ENCODE results near the gene PHEX.

PHEX gene

GRCh38 chrX:22032084-22032483, at the start of gene PHEX:
Gene PHEX (plus strand): TSS chrX:22032325. CDS start chrX:22033006, 681 bp downstream.
- DNase-seq: no peak

- peak; percentile 31 for DNase-seq
Measured at GRCh38 chrX:21985332-21985777, 46.8 kb upstream of the PHEX start.

GRCh38 chrX:21986596-21986995, 45.5 kb upstream of the PHEX start:
- DNase-seq: no peak

- DNase-seq: no peak
Measured at GRCh38 chrX:21989384-21989783, 42.7 kb upstream of the PHEX start.

- DNase-seq: no peak
Measured at GRCh38 chrX:21990832-21991231, 41.3 kb upstream of the PHEX start.

GRCh38 chrX:21991504-21991903, 40.6 kb upstream of the PHEX start:
- no peak for DNase-seq

- no peak for DNase-seq
Measured at GRCh38 chrX:21993265-21993664, 38.9 kb upstream of the PHEX start.

- no peak for DNase-seq
Measured at GRCh38 chrX:21996872-21997455, 35.2 kb upstream of the PHEX start.

- DNase-seq: no peak
Measured at GRCh38 chrX:21998037-21998436, 34.1 kb upstream of the PHEX start.

- no peak for DNase-seq
Measured at GRCh38 chrX:22004866-22005265, 27.3 kb upstream of the PHEX start.

GRCh38 chrX:22012051-22012450, 20.1 kb upstream of the PHEX start:
- DNase-seq: no peak

- no peak for DNase-seq
Measured at GRCh38 chrX:22012931-22013330, 19.2 kb upstream of the PHEX start.

GRCh38 chrX:22015139-22015750, 16.9 kb upstream of the PHEX start:
- DNase-seq: no peak

- DNase-seq: no peak
Measured at GRCh38 chrX:22021751-22022324, 10.3 kb upstream of the PHEX start.

GRCh38 chrX:22024577-22024976, 7.5 kb upstream of the PHEX start:
- no peak for DNase-seq

GRCh38 chrX:22025751-22026150, 6.4 kb upstream of the PHEX start:
- DNase-seq: no peak

- DNase-seq: no peak
Measured at GRCh38 chrX:22026731-22027130, 5.4 kb upstream of the PHEX start.

GRCh38 chrX:22032506-22032905, 381 bp downstream of the PHEX start:
- DNase-seq: no peak

- no peak for DNase-seq
Measured at GRCh38 chrX:22033818-22034217, 1.7 kb downstream of the PHEX start.

- DNase-seq: no peak
Measured at GRCh38 chrX:22035236-22035635, 3.1 kb downstream of the PHEX start.

GRCh38 chrX:22037225-22037624, 5.1 kb downstream of the PHEX start:
- no peak for DNase-seq

- no peak for DNase-seq
Measured at GRCh38 chrX:22037911-22038537, 5.9 kb downstream of the PHEX start.

GRCh38 chrX:22039541-22039940, 7.4 kb downstream of the PHEX start:
- no peak for DNase-seq

GRCh38 chrX:22040184-22040583, 8.1 kb downstream of the PHEX start:
- no peak for DNase-seq

Data from stimulated activated naive CD4-positive, alpha-beta T cell treated with Interleukin-2 at 50 U/mL for 16 hours (primary cell).